Measurements from ENCODE around the gene PRSS56.

Gene PRSS56

DNA sequence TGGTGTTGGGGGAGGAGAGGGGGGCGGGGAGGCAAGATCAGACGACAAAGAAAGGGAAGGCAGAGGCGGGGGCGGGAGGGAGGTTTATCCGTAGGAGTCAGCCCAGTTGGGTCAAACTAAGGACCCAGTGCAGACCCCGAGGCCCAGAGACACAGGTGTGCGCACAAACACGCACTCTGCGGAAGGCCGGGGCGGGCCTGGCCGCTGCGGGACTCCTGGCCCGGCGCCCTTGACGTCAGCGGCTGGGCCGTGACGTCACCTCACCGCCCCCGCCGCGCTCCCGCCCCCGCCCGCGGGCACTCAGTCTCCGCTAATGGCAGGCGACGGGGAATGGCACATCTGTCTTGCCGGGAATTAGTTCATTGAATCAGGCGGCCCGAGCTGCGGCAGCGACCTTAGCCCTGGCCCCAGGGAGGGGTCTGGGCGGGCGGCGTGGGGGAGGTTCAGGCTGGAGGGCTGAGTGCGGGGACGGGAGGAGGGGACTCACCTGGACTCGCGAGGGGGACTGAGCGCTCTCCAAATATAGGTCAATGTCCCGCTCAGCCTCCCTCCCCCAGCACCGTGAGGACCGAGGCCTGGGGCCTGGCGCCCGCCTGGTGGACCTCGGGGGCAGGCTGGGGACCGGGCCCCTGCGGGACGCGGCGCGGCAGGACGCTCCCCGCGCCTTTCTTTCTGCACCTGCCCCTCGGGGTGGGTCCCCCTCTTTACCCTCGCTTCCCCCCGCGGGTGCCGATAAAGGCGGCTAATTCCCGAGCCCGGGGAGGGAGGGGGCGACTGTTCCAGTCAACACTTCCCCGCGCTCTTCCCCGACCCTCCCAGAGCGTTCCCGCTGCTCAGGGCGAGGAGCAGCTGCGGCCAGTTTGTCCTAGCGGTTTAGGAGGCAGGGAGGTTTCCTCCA is 17.0 kb upstream of the PRSS56 start:
- DNase-seq = no peak

DNA sequence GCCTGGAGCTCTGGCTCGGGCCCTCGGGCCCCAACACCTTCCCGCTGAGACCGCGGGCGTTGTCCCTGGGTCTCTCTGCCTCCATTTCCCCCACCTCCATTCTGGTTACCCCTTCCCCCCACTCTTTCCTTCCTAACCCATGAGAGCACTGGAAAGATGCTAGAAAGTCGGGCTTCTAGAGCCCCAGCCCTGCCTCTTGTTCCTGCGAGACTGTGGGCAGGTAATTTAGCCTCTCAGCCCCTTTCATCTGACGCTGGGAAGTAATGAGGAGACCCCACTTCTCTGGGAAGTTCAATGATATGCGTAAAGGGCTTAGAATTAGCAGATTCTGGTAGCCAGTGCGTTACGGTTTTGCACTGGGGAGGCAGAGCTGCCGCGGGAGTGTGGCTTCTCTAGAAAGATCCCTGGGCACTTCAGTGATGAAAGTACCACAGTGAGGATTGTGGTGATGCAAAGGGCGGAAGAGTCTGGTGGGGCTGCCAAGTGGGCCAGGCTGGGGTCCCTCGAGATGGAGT is 16.3 kb upstream of the PRSS56 start:
- DNase-seq = no peak

DNA sequence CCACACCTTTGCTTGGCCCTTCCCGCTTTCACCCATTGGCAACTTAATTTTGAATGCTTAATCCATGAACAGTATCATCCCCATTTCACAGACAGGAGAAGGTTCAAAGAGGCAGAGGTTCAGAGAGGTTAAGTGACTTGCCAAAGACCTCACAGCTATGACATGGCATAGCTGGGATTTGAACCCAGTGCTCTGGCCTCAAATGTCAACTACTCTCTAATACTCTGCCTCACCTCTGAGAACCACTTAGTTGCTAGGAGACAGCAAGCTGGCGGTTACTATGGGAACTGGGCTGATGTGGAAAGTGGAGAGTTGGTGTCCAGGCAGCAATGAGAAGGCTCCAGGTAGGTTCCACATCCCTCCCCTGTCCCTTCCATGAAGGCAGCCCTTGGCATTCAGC is 15.8 kb upstream of the PRSS56 start:
- DNase-seq = peak; percentile 40

DNA sequence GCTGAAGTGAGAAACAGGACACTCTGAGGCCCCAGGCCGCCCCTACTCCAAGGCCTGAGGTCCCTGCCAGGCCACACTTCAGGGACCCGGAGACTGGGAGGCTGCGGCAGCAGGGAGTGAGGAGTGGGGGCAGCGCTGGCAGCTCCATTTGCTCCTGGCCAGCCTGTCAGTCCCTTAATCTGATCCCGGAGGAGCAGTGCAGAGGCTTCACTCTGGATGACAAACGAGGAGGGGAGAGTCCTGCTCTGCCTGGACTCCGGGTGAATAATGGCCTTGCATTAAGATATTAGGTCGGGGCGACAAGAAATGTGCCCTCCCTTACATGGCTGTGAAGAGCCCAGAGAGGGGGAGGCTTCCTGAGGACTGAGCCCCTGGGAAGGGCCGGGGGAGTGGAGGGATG is 14.3 kb upstream of the PRSS56 start:
- DNase-seq = no peak

DNA sequence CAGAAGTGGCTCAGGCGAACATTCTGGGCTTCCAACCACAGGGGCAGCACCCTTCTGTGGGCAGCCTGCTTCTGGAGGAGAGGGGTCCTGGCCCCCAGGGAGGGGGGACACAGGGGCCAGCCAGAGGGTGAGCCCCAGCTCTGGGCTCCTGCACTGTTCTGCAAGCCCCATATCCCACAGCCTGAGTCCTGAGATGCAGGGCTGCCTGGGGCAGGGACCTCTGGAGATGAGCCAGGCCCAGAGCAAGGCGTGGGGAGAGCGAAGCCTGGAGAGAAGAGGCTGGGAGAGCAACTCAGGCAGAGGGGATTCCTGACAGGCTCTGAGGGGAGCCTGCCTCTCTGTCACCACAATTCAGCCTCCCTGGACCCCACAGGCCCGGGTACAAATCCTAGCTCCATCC is 13.5 kb upstream of the PRSS56 start:
- DNase-seq = no peak

DNA sequence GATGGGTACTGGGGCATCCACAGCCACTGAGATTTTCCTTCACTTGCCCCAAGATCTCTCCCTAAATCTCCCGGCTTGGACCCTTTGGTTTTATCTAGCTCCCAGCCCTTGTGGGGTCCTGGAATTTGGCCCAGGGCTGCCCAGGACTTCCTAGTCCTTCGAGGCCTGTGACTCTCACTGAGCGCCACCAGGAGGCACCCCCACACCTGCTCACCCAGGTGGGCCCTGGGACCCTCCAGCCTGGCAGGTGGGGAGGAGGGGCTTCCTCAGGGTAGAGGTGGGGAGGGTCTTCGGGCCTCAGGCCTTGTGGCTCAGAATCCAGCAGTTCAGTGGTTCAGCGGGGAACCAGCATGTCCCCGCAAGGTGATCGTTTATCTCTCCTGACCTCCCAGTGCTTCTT is 11.9 kb upstream of the PRSS56 start:
- no peak for DNase-seq

DNA sequence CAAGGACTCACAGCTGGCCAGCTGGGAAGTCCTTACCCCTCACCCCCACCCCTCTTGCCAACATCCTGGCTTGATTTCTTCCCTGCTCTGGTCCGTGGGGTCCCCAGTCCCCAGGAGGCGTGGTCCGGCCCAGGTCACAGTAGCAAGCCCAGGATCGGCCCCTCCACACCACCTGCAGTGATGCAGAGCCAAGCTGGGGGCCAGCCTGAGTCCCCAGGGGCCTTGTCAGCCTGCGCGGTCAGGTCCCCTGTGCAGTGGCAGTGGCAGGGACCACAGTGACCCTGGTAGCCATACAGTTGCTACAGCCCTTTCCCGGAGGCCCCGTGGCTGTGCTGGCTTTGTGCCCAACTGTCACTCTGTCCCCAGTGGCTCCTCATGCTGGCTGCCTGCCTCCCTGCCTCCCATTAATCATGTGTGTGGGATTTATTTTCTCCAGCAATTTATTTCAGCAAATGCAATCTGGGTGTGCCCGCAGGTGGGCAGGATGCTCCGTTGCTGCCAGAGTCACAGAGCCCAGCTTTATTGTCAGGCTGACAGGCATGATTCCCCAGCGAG is 8.8 kb upstream of the PRSS56 start:
- DNase-seq = no peak

DNA sequence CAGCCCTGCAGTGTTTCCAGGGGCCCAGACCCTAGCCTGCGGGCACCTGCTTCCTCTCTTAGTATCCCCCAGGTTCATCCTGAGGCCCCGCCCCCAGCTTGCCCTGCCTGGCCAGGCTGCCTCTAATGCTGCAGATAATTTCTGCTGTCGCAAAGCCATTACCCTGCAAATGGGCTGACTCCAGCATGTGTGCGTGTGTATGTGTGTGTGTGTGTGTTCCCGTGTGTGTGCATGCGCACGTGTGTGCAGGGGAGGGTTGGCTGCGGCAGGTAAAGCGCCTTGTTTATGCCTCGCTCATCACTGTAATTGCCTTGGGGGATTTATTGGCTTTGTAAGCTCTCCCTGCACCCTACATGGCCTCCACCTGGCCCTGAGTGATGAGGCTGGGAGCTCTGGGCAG is 7.6 kb upstream of the PRSS56 start:
- DNase-seq = no peak

DNA sequence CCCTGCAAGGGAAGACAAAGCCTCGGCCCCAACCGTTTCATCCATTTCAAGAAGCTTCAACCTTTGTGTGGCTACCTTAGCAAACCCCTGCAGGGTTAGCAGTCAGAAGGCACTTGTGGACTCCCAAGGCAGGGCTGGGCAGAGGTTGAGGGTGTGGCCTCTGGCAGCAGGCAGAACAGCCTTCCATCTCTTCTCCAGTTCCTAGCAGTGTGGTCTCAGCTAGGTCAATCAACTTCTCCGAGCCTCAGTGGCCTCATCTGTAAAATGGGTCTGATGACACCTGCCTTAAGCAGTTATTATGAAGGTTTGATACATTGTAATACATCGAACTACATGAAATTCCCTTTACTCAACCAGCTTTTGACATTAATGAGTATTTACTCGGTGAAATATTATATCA is 6.8 kb upstream of the PRSS56 start:
- no peak for DNase-seq

DNA sequence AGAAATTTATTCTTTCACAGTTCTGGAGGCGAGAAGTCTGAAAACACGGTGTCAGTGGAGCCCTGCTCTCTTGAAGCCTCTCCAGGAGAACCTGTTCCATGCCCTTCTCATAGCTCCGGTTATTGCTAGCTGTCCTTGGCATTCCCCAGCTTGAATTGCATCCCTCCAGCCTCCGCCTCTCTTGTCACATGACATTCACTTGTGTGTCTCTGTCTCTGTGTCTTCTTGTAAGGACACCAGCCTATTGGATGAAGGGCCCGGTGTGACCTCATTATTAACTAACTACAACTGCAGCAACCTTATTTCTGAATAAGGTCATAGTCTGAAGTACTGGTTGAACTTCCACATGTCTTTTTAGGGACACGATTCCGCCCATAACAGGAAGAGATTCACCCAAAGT is 4.5 kb upstream of the PRSS56 start:
- DNase-seq = no peak

DNA sequence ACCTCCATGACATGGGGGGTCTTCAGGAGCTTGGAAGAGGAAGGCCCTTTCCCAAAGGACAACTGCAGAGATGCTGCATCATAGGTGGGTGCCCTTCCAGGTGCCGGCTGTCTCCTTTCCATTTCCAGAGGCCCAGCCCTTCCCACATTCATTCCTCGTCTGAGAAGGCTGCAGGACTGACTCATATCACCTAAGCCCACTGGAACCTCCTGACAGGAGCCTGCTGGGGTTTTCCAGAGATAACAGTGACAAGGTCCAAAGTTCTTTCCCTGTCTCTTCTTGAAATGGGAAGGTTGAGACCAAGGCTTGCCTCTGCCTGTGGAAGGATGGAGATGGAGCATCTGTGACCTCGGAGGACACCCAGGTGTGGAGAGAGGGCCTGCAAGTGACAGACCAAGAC is 3.6 kb upstream of the PRSS56 start:
- DNase-seq = no peak

DNA sequence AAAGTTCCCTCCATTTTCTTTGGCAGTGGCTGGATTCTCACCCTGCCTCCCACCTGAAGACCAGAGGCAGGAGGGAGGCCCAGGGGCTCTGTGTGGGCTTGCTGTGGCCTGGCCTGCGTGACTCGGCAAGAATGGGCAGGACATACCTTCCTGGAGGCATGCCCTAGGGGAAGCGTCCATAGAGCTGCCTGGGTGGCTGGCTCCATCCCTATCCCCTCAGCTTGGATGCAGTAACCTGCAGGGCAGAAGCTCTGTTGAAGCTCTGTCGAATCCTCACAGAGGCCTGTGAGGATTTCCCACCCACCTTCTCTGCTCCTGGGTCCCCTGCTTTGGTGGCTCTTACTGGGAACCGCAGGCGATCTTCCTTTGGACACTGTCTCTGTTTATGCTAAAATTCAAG is 1.3 kb upstream of the PRSS56 start:
- no peak for DNase-seq

DNA sequence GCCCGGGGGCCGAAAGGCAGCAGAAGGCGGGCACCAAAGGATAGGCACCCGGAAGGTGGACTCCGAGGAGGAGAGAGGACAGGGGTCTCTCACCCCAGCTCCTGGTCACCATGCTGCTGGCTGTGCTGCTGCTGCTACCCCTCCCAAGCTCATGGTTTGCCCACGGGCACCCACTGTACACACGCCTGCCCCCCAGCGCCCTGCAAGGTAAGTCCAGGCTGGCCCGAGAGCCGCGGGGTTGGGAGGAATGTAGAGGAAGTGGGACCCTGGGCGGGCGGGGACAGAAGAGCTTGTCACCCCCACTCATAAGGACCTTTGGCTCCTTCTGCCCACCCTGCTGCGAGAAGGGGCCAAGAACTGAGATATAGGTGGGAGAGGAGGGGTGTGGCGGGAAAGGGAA is 301 bp downstream of the PRSS56 start:
- DNase-seq = no peak

DNA sequence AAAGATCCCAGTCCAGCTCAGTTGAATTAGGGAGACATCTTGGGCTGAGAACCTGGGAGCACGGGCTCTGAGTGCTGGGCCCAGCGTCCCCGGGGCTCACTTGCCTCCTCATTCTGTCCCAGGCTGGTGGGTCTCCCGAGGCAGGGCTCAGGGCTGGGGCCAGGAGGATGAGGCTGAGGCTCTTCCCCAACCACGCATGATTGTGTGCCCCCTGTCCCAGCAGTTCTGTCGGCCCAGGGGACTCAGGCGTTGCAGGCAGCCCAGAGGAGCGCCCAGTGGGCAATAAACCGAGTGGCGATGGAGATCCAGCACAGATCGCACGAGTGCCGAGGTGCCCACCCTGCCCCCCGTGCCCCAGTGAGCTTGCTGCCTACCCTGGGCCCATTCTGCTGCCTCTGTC is 910 bp downstream of the PRSS56 start:
- no peak for DNase-seq

DNA sequence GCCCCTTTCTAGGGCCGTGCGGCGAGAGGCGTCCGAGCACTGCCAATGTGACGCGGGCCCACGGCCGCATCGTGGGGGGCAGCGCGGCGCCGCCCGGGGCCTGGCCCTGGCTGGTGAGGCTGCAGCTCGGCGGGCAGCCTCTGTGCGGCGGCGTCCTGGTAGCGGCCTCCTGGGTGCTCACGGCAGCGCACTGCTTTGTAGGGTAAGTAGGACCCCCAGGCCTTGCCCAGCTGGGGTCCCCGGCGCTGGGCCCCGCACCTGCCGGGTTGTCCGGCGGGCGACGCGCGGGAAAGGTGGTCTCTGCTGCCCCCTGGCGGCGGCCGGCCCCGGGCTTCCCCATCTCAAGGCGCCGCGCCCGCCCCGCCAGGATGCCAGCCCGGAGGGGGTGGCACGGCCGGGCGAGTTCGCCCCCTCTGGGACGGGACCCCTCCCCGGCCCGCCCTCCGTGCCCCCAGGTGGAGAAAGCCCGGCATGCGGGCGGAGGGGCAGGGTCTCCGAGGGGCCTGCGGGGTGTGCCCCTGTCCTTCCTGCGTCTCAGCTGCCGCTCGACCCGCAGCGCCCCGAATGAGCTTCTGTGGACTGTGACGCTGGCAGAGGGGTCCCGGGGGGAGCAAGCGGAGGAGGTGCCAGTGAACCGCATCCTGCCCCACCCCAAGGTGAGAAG is 1.9 kb downstream of the PRSS56 start:
- no peak for DNase-seq

DNA sequence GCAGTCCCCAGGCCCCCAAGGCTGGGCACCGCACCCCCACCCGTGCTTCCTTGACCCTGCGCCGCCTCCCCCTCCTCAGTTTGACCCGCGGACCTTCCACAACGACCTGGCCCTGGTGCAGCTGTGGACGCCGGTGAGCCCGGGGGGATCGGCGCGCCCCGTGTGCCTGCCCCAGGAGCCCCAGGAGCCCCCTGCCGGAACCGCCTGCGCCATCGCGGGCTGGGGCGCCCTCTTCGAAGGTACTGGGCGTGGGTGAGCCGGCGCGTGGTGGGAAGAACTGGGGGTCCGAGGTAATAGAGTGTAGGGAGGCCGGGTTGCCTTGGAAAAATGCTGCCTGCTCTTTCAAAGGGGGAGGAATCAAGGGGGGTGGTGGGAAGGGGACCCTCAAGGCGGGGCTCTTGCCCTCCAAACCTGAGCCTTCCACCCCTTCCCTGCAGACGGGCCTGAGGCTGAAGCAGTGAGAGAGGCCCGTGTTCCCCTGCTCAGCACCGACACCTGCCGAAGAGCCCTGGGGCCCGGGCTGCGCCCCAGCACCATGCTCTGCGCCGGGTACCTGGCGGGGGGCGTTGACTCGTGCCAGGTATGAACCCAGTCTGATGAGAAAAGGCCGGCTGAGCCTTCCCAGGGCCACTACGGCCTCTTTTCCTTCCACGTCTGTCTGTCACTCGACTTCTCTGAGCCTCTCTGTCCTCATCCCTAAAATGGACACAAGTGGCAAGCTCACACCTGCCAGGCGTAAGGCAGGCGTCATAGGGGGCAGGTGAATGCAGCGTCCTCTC is 2.6 kb downstream of the PRSS56 start:
- no peak for DNase-seq

DNA sequence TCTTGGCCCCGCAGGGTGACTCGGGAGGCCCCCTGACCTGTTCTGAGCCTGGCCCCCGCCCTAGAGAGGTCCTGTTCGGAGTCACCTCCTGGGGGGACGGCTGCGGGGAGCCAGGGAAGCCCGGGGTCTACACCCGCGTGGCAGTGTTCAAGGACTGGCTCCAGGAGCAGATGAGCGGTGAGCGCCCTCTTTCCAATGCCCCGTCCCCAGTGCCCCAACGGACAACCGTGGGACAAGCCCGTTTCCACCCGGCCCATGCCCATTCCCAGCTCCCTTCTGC is 3.2 kb downstream of the PRSS56 start:
- no peak for DNase-seq

DNA sequence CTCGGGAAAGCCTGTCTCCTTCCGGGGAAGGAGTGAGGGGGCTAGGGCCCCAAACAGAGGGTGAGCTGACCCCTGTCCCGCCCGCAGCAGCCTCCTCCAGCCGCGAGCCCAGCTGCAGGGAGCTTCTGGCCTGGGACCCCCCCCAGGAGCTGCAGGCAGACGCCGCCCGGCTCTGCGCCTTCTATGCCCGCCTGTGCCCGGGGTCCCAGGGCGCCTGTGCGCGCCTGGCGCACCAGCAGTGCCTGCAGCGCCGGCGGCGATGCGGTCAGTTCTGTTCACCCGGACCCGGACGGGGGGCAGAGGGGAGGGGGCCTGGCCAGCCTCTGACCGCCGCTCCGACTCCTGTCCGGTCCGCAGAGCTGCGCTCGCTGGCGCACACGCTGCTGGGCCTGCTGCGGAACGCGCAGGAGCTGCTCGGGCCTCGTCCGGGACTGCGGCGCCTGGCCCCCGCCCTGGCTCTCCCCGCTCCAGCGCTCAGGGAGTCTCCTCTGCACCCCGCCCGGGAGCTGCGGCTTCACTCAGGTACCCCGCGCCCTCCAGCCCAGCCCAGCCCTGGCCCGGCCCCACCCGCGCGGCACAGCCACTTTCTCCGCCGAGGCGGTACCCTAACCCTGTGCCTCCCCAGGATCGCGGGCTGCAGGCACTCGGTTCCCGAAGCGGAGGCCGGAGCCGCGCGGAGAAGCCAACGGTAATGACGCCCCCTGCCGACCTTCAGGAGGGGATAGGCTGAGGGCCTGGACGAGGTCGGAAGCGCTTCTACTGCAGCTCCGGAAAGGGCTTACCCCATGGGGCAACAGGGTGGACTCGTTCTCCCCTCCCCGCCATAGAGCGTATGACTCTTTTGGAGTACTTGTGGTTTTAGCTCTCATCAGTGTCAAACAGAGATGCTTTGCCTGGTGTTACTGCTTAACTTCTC is 3.8 kb downstream of the PRSS56 start:
- DNase-seq = peak; percentile 10

DNA sequence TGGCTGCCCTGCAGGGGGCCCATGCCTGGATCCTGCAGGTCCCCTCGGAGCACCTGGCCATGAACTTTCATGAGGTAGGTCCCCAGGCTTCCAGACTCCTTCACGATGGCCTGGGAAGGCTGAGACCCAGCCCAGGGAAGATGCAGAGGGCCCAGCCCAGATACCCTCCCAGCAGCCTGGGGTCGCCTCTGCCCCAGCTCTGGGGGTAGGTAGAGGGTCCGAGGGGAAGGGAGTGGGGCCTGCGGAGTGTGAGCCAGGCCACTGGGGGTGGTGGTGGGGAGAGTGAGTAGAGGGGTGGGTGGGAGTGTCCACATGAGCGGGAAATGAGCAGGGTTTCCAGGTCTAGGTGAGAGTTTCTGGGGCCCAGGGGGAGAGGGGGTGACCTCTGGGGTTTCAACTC is 4.6 kb downstream of the PRSS56 start:
- DNase-seq = no peak

DNA sequence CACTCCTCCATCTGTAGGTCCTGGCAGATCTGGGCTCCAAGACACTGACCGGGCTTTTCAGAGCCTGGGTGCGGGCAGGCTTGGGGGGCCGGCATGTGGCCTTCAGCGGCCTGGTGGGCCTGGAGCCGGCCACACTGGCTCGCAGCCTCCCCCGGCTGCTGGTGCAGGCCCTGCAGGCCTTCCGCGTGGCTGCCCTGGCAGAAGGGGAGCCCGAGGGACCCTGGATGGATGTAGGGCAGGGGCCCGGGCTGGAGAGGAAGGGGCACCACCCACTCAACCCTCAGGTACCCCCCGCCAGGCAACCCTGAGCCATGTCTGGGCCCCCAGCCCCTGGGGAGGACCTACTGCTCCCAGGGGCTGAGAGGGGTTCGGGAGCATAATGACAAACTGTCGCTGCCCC is 5.0 kb downstream of the PRSS56 start:
- no peak for DNase-seq

DNA sequence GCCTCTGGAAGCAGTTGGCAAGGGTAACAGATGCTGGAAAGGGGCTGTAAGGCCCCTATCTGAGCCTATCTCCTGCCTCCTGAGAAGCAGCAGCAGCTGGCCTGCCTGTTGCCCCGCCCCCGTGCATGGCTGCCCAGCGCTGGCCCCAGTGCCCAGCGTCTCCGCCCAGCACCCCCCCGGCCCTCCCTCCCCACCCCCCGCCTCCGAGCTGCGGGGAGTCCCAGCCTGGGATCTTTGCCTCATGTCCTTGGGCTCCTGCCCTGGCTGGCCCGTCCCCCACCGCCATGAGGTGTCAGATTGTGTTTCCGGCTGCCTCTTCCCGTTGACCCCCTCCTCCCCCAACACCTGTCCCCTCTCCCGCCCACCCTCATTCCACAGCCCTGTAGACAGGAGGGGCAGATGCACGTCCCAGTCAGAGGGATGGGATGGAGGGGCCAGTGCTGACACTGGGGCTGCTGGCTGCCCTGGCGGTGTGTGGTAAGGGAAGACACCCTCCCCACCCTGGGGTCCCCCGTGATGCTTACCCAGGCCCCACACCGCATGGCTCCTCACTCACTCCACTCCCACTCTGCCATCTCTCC is 5.7 kb downstream of the PRSS56 start, which contains the start of gene CHRND:
Gene CHRND, plus strand, starts transcription at position 370 of the 581 bp plus-strand sequence. Its CDS starts 56 bp downstream, at position 426.
- no peak for DNase-seq
